ENCODE measurements around the gene PDE8B. TPM values are rescaled to one million over a fixed set of nuclear protein-coding genes. Genes with fewer than 3 reads are reported as not detected.

The PDE8B gene
- total RNA-seq, 1 donor from 2014 or later: 2.9 TPM

DNA sequence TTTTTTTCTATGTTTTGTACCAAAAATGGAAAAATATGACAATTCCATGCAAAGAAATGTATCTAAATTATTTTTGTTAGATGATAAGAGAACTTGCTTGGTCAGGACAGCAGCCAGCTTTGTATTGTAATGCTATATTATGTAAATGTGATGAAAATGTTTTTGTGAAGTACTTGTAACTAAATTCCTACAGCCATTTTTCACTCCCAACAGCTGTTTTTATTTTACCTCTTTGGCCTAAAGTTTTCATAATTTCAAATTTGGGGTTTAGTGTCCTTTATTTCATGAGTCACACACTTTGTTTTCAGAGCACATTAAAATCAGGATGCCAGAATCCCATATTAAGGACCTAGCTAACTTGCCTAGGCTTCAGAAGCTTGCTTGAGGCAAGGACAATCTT, 217.5 kb downstream of the PDE8B start:
- Mint-ChIP-seq H3K4me1 (peaks cover 31% of the 10 kb centered on the region), H3K36me3 (peaks cover 33% of the 10 kb centered on the region), H3K9me3 (no peaks in the 10 kb centered on the region)

DNA sequence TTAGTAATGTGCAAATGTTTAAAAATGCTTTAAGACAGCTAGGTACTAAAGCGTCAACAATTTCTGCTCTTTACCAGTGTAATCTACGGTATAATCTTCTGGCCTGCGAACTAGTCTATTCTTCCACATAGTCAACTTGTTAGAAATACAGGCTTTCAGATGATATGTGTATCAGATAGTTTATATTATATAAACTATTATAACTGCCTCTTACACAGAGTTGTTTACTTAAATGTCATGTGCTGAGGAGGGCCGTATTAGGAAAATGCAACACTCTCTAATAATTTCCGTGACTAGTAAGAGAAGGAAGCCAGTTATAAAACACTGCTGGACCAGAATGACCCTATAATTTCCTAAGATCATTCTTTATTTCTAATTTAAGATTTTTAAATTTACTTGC, 218.0 kb downstream of the PDE8B start:
- no peak for DNase-seq (ENCODE audit: low spot score in 2 of 2, unreplicated experiment in 2 of 2)

More for the DNA sequence above, 217.5 kb downstream of the PDE8B start:
- Mint-ChIP-seq H3K27ac (no peak overlapping the region), H3K27me3 (ENCODE audit: low read depth) (no peaks in the 10 kb centered on the region), H3K4me3 (no peak overlapping the region)
- no peak for DNase-seq (ENCODE audit: low spot score in 2 of 2, unreplicated experiment in 2 of 2)
- TF ChIP-seq CTCF (IDR thresholded peaks at IDR 0.05; ENCODE audit: unreplicated experiment): no peak

GRCh38 chr5:77430726-77431125, 220.2 kb downstream of the PDE8B start:
- Mint-ChIP-seq H3K4me3 (no peak overlapping the region), H3K9me3 (no peaks in the 10 kb centered on the region), H3K27ac (no peak overlapping the region), H3K27me3 (ENCODE audit: low read depth) (no peaks in the 10 kb centered on the region), H3K36me3 (peaks cover 51% of the 10 kb centered on the region), H3K4me1 (peaks cover 14% of the 10 kb centered on the region)
- TF ChIP-seq CTCF (IDR thresholded peaks at IDR 0.05; ENCODE audit: unreplicated experiment): no peak
- DNase-seq (ENCODE audit: low spot score in 2 of 2, unreplicated experiment in 2 of 2): no peak

More for the DNA sequence above, 218.0 kb downstream of the PDE8B start:
- peaks cover 35% of the 10 kb centered on the region for H3K36me3 Mint-ChIP-seq
- no peaks in the 10 kb centered on the region for H3K27me3 Mint-ChIP-seq (ENCODE audit: low read depth)
- H3K4me3 Mint-ChIP-seq: no peak overlapping the region
- H3K9me3 Mint-ChIP-seq: no peaks in the 10 kb centered on the region
- H3K27ac Mint-ChIP-seq: no peak overlapping the region
- TF ChIP-seq CTCF (IDR thresholded peaks at IDR 0.05; ENCODE audit: unreplicated experiment): no peak
- peaks cover 31% of the 10 kb centered on the region for H3K4me1 Mint-ChIP-seq

DNA sequence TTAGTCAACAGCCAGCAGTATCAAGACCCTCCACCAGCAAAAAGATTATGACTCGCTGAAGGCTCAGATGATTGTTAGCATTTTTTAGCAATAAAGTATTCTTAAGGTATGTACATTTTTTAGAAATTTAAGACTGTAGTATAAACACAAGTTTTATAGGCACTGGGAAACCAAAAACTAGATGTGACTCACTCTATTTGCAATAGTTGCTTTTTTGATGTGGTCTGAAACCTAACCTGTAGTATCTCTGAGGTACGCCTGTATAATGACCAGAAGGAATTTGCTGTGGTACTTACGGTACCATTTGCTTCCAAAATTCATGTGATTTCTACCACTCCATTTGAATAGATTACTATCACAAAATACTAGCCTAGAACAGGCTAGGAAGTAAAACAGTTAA, 220.8 kb downstream of the PDE8B start:
- Mint-ChIP-seq H3K4me3 (no peak overlapping the region), H3K9me3 (no peaks in the 10 kb centered on the region), H3K27ac (no peak overlapping the region), H3K36me3 (peaks cover 51% of the 10 kb centered on the region), H3K27me3 (ENCODE audit: low read depth) (no peaks in the 10 kb centered on the region), H3K4me1 (peaks cover 8% of the 10 kb centered on the region)
- no peak for TF ChIP-seq CTCF (IDR thresholded peaks at IDR 0.05; ENCODE audit: unreplicated experiment)
- no peak for DNase-seq (ENCODE audit: low spot score in 2 of 2, unreplicated experiment in 2 of 2)

GRCh38 chr5:77431719-77432118, 221.2 kb downstream of the PDE8B start:
- Mint-ChIP-seq H3K4me1 (peaks cover 4% of the 10 kb centered on the region), H3K4me3 (no peak overlapping the region), H3K27me3 (ENCODE audit: low read depth) (no peaks in the 10 kb centered on the region), H3K27ac (no peak overlapping the region), H3K36me3 (peaks cover 51% of the 10 kb centered on the region), H3K9me3 (no peaks in the 10 kb centered on the region)
- no peak for DNase-seq (ENCODE audit: low spot score in 2 of 2, unreplicated experiment in 2 of 2)
- no peak for TF ChIP-seq CTCF (IDR thresholded peaks at IDR 0.05; ENCODE audit: unreplicated experiment)

- no peaks in the 10 kb centered on the region for H3K4me1 Mint-ChIP-seq
- no peak overlapping the region for H3K27ac Mint-ChIP-seq
- no peaks in the 10 kb centered on the region for H3K9me3 Mint-ChIP-seq
- no peak overlapping the region for H3K4me3 Mint-ChIP-seq
- peaks cover 29% of the 10 kb centered on the region for H3K36me3 Mint-ChIP-seq
- H3K27me3 Mint-ChIP-seq (ENCODE audit: low read depth): no peaks in the 10 kb centered on the region
- TF ChIP-seq CTCF (IDR thresholded peaks at IDR 0.05; ENCODE audit: unreplicated experiment): no peak
- DNase-seq (ENCODE audit: low spot score in 2 of 2, unreplicated experiment in 2 of 2): no peak
Measured at GRCh38 chr5:77437194-77437593, 226.7 kb downstream of the PDE8B start.

Measured in mesothelial cell of epicardium (in vitro differentiated cells).